ENCODE measurements around the gene GALNT9. TPM values are rescaled to one million over a fixed set of nuclear protein-coding genes. Genes with fewer than 3 reads are reported as not detected.

The GALNT9 gene
- polyA plus RNA-seq, 3 donors = not detected

DNA sequence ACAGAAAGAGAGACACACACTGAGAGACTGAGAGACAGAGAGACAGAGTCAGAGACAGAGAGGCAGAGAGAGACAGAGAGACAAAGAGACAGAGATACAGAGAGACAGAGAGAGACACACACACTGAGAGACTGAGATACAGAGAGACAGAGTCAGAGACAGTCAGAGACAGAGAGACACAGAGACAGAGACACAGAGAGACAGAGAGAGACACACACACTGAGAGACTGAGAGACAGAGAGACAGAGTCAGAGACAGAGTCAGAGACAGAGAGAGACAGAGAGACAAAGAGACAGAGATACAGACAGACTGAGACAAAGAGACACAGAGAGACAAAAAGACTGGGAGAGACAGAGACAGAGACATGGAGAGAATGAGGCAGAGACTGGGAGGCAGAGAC lies 90.0 kb downstream of the GALNT9 start:
- Histone ChIP-seq H3K4me2 (replicated peaks; ENCODE audit: extremely low read depth, low read length, poor library complexity, severe bottlenecking) (no peak overlapping the region), H4K20me1 (ENCODE audit: insufficient read depth, low read length) (no peaks in the 10 kb centered on the region), H3K36me3 (replicated peaks in 1 of 2; ENCODE audit: control insufficient read depth in 1 of 2, insufficient read depth in 2 of 2, low read length in 2 of 2) (no peaks in the 10 kb centered on the region), H3K27ac (ENCODE audit: low read depth in 1 of 2, low read length in 2 of 2) (no peak overlapping the region), H3K9me3 (replicated peaks in 1 of 2; ENCODE audit: control insufficient read depth in 1 of 2, insufficient read depth in 1 of 2, low read length in 2 of 2) (no peaks in the 10 kb centered on the region), H3K27me3 (ENCODE audit: control insufficient read depth in 2 of 2, insufficient read depth in 2 of 2, low read length in 2 of 2) (no peaks in the 10 kb centered on the region), H2AFZ (ENCODE audit: insufficient read depth, low read depth, low read length, poor library complexity, severe bottlenecking) (no peak overlapping the region), H3K4me3 (replicated peaks in 1 of 3; ENCODE audit: low read depth in 2 of 3, low read length in 3 of 3) (no peak overlapping the region), H3K4me1 (ENCODE audit: control insufficient read depth in 1 of 2, insufficient read depth in 2 of 2, low read length in 2 of 2) (no peaks in the 10 kb centered on the region), H3K9ac (ENCODE audit: insufficient read depth, low read length, poor library complexity, severe bottlenecking) (no peak overlapping the region), H3K79me2 (ENCODE audit: insufficient read depth, low read length) (no peaks in the 10 kb centered on the region)
- Mint-ChIP-seq H3K36me3 (no peaks in the 10 kb centered on the region), H3K27ac (no peak overlapping the region), H3K9me3 (peaks cover 0 to 8% (median 4%) of the 10 kb centered on the region in 7 donors), H3K4me1 (no peaks in the 10 kb centered on the region), H3K4me3 (no peak overlapping the region), H3K27me3 (ENCODE audit: low read depth in 3 of 3) (peaks cover 0 to 6% (median 2%) of the 10 kb centered on the region in 3 donors)
- intact Hi-C loops (cut with micrococcal nuclease) = no loop called here
- TF ChIP-seq CTCF (IDR thresholded peaks at IDR 0.05) = no peak
- no peak for DNase-seq

GRCh38 chr12:132238884-132239283 lies 90.5 kb downstream of the GALNT9 start:
- H3K27ac Mint-ChIP-seq = no peak overlapping the region
- H3K27me3 ChIP-seq (ENCODE audit: control insufficient read depth in 2 of 2, insufficient read depth in 2 of 2, low read length in 2 of 2) = no peaks in the 10 kb centered on the region
- intact Hi-C loops (cut with micrococcal nuclease) = no loop called here
- DNase-seq = no peak
- H3K4me3 ChIP-seq (replicated peaks in 1 of 3; ENCODE audit: low read depth in 2 of 3, low read length in 3 of 3) = no peak overlapping the region
- H3K27ac ChIP-seq (ENCODE audit: low read depth in 1 of 2, low read length in 2 of 2) = no peak overlapping the region
- H2AFZ ChIP-seq (ENCODE audit: insufficient read depth, low read depth, low read length, poor library complexity, severe bottlenecking) = no peak overlapping the region
- H3K4me1 Mint-ChIP-seq = no peaks in the 10 kb centered on the region
- 100% methylated on average over 3 of the region's 5 CpGs for WGBS (ENCODE audit: insufficient coverage)
- H3K4me3 Mint-ChIP-seq = no peak overlapping the region
- no peak overlapping the region for H3K9ac ChIP-seq (ENCODE audit: insufficient read depth, low read length, poor library complexity, severe bottlenecking)
- no peak overlapping the region for H3K4me2 ChIP-seq (replicated peaks; ENCODE audit: extremely low read depth, low read length, poor library complexity, severe bottlenecking)
- H3K27me3 Mint-ChIP-seq (ENCODE audit: low read depth in 3 of 3) = peaks cover 0 to 6% (median 2%) of the 10 kb centered on the region in 3 donors
- H4K20me1 ChIP-seq (ENCODE audit: insufficient read depth, low read length) = no peaks in the 10 kb centered on the region
- H3K9me3 Mint-ChIP-seq = peaks cover 0 to 8% (median 3%) of the 10 kb centered on the region in 7 donors
- no peaks in the 10 kb centered on the region for H3K9me3 ChIP-seq (replicated peaks in 1 of 2; ENCODE audit: control insufficient read depth in 1 of 2, insufficient read depth in 1 of 2, low read length in 2 of 2)
- no peaks in the 10 kb centered on the region for H3K4me1 ChIP-seq (ENCODE audit: control insufficient read depth in 1 of 2, insufficient read depth in 2 of 2, low read length in 2 of 2)
- H3K79me2 ChIP-seq (ENCODE audit: insufficient read depth, low read length) = no peaks in the 10 kb centered on the region
- no peaks in the 10 kb centered on the region for H3K36me3 Mint-ChIP-seq
- H3K36me3 ChIP-seq (replicated peaks in 1 of 2; ENCODE audit: control insufficient read depth in 1 of 2, insufficient read depth in 2 of 2, low read length in 2 of 2) = no peaks in the 10 kb centered on the region
- TF ChIP-seq CTCF (IDR thresholded peaks at IDR 0.05) = no peak
